ENCODE data around the gene EPHA10.
"Not testable (repeated sequence)": the region's sequence is repeated elsewhere in the genome, so short reads cannot be mapped to it uniquely, and the experiment has no call there.

The EPHA10 gene

GRCh38 chr1:37741130-37741529 is 23.8 kb downstream of the EPHA10 start:
- H3K9ac ChIP-seq: no peak overlapping the region
- peaks cover 7% of the 10 kb centered on the region for H3K4me1 ChIP-seq (ENCODE audit: low read depth, poor library complexity, severe bottlenecking)
- no peak for TF ChIP-seq CTCF (conservative IDR thresholded peaks at IDR 0.05; ENCODE audit: low read depth, low read length)
- H2AFZ ChIP-seq (ENCODE audit: low read depth): no peak overlapping the region
- no peak overlapping the region for H3K4me3 ChIP-seq (IDR thresholded peaks at IDR 0.05; ENCODE audit: insufficient read depth, low read depth, low read length)
- no peaks in the 10 kb centered on the region for H3K36me3 ChIP-seq (ENCODE audit: insufficient read depth)
- no peaks in the 10 kb centered on the region for H3K79me2 ChIP-seq (ENCODE audit: insufficient read depth, low read depth)
- H3K27ac ChIP-seq: no peak overlapping the region
- no peak overlapping the region for H3K4me2 ChIP-seq
- H3K27me3 ChIP-seq (ENCODE audit: insufficient read depth, low read depth): no peaks in the 10 kb centered on the region
- H4K20me1 ChIP-seq (ENCODE audit: insufficient read depth): no peaks in the 10 kb centered on the region

DNA sequence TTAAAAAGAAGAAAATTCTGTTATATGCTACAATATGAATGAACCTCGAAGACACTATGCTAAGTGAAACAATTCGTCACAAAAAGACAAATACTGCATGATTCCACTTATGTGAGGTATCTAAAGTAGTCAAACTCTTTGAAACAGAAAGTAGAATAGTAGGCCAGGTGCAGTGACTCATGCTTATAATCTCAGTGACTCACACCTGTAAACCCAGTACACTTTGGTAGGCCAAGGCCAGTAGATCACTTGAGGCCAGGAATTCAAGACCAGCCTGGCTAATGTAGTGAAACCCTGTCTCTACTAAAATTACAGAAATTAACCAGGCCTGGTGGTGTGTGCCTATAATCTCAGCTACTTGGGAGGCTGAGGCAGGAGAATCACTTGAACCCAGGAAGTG is 25.7 kb downstream of the EPHA10 start:
- Histone ChIP-seq H3K27me3 (ENCODE audit: insufficient read depth, low read depth) (no peaks in the 10 kb centered on the region), H3K9ac (no peak overlapping the region), H3K4me1 (ENCODE audit: low read depth, poor library complexity, severe bottlenecking) (peaks cover 7% of the 10 kb centered on the region), H3K4me2 (no peak overlapping the region), H2AFZ (ENCODE audit: low read depth) (no peak overlapping the region), H3K4me3 (IDR thresholded peaks at IDR 0.05; ENCODE audit: insufficient read depth, low read depth, low read length) (no peak overlapping the region), H3K36me3 (ENCODE audit: insufficient read depth) (no peaks in the 10 kb centered on the region), H3K27ac (no peak overlapping the region), H3K79me2 (ENCODE audit: insufficient read depth, low read depth) (no peaks in the 10 kb centered on the region), H4K20me1 (ENCODE audit: insufficient read depth) (no peaks in the 10 kb centered on the region)
- TF ChIP-seq CTCF (conservative IDR thresholded peaks at IDR 0.05; ENCODE audit: low read depth, low read length): no peak

- not testable (repeated sequence) for H3K4me3 ChIP-seq (IDR thresholded peaks at IDR 0.05; ENCODE audit: insufficient read depth, low read depth, low read length); H3K9ac ChIP-seq; H2AFZ ChIP-seq (ENCODE audit: low read depth); H4K20me1 ChIP-seq (ENCODE audit: insufficient read depth); H3K27ac ChIP-seq; H3K36me3 ChIP-seq (ENCODE audit: insufficient read depth); H3K4me1 ChIP-seq (ENCODE audit: low read depth, poor library complexity, severe bottlenecking); H3K27me3 ChIP-seq (ENCODE audit: insufficient read depth, low read depth); H3K4me2 ChIP-seq; H3K79me2 ChIP-seq (ENCODE audit: insufficient read depth, low read depth)
These were observed 26.3 kb downstream of the EPHA10 start for GRCh38 chr1:37738619-37739018.

GRCh38 chr1:37737975-37738374 is 26.9 kb downstream of the EPHA10 start:
- H3K27me3 ChIP-seq (ENCODE audit: insufficient read depth, low read depth); H3K4me2 ChIP-seq; H3K4me3 ChIP-seq (IDR thresholded peaks at IDR 0.05; ENCODE audit: insufficient read depth, low read depth, low read length); H2AFZ ChIP-seq (ENCODE audit: low read depth); H3K27ac ChIP-seq; H3K4me1 ChIP-seq (ENCODE audit: low read depth, poor library complexity, severe bottlenecking); H3K9ac ChIP-seq; H4K20me1 ChIP-seq (ENCODE audit: insufficient read depth); H3K36me3 ChIP-seq (ENCODE audit: insufficient read depth); H3K79me2 ChIP-seq (ENCODE audit: insufficient read depth, low read depth): not testable (repeated sequence)

GRCh38 chr1:37734629-37735591 is 30.0 kb downstream of the EPHA10 start:
- H3K27ac ChIP-seq: no peak overlapping the region
- H4K20me1 ChIP-seq (ENCODE audit: insufficient read depth): no peaks in the 10 kb centered on the region
- H3K4me2 ChIP-seq: no peak overlapping the region
- peaks cover 7% of the 10 kb centered on the region for H3K4me1 ChIP-seq (ENCODE audit: low read depth, poor library complexity, severe bottlenecking)
- H3K79me2 ChIP-seq (ENCODE audit: insufficient read depth, low read depth): no peaks in the 10 kb centered on the region
- no peak overlapping the region for H2AFZ ChIP-seq (ENCODE audit: low read depth)
- H3K9ac ChIP-seq: no peak overlapping the region
- H3K36me3 ChIP-seq (ENCODE audit: insufficient read depth): no peaks in the 10 kb centered on the region
- H3K27me3 ChIP-seq (ENCODE audit: insufficient read depth, low read depth): no peaks in the 10 kb centered on the region
- TF ChIP-seq CTCF (conservative IDR thresholded peaks at IDR 0.05; ENCODE audit: low read depth, low read length): no peak
- no peak overlapping the region for H3K4me3 ChIP-seq (IDR thresholded peaks at IDR 0.05; ENCODE audit: insufficient read depth, low read depth, low read length)
